A204.1 (cell line): ENCODE measurements around the gene TLL2.

Experiments
- FAIRE-seq: peaks from 2 replicates; lab custom pipeline; 2012; peaks lifted over from hg19 to GRCh38; lab: Jason Lieb, UNC

The TLL2 gene

DNA sequence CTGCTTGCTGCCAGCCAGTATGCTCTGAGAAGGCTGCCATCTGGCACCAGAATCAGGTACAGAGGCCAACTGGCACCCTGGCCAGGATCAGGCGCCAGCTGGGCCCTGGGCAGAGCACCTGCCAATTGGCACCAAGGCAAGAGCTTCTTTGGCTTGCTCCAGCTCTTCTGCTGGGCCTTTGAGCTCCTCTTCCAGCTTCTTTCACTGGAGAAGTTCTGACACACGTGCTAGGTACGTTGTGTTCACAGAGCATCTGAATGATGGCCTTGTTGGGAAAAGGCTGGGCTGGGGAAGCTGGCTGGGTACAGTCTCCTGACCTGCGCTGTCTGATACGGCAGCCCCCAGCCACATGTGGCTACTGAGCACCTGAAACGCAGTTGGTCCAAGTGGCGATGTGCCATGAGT is 123.3 kb downstream of the TLL2 start:
- no peak for FAIRE-seq

DNA sequence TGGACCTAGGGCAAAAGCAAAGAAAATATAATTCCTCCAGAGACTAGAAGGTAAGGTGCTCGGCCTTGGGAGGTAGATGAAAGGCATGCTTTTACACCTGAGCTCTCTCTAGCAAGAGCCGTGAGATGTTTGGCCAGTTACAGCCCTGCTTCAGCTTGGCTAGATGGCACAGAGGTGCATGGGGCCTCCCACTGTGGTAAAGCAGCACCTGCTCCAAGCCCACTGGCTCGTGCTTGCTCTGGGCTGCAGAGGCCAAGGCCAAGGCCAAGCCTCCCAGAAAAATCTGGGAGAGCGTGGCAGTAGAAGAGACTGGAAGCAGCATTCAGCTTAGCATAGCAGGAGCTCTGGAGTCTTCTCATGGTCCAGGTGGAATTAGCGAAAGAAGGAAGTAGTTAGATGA is 123.9 kb downstream of the TLL2 start:
- no peak for FAIRE-seq

GRCh38 chr10:96387601-96388000 is 126.1 kb downstream of the TLL2 start:
- no peak for FAIRE-seq

- no peak for FAIRE-seq
Observed at GRCh38 chr10:96387161-96387560, 126.6 kb downstream of the TLL2 start.

GRCh38 chr10:96384506-96384905 is 129.2 kb downstream of the TLL2 start:
- no peak for FAIRE-seq

GRCh38 chr10:96380821-96381220 is 132.9 kb downstream of the TLL2 start:
- FAIRE-seq, result no peak

DNA sequence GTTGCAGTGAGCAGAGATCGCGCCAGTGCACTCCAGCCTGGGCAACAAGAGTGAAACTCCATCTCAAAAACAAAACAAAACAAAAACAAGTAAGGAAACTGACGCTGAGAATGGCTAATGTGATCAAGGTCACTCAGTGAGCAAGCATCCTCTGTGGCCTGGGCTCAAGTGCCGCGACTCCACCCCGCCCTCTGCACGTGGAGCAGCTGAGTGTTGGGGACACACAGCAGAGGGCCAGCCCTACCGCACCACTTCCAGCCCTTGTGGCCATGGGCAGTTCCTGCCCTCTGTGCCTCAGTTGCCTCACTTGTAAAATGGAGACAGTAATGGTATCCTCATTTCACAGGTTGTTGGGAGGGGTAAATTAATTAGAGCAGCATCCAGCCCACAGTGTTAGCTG is 134.0 kb downstream of the TLL2 start:
- no peak for FAIRE-seq

GRCh38 chr10:96378741-96379140 is 135.0 kb downstream of the TLL2 start:
- no peak for FAIRE-seq

DNA sequence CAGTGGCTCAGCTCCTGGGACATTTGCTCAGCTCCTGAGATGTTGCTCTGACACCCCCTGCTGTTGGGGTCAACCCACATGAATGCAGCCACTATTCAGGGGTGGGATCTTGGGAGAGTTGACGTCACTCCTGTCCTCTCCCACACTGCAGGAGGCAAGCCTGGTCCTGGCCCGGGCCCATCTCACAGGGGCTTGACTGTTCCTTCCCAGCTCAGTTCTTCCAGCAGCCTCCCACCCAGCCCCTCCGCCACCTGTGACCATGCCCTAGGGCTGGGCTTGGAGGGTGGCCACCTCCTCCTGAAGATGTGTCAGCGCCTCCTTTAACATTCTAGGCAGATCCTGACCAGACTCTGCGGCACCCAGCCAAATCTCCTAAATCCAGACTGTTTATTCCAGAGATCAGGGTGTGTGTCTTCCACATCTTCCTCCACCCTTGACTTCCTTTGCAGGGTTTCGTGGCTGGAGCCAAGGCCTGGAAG is 135.9 kb downstream of the TLL2 start:
- no peak for FAIRE-seq

GRCh38 chr10:96376483-96376882 is 137.2 kb downstream of the TLL2 start:
- no peak for FAIRE-seq

DNA sequence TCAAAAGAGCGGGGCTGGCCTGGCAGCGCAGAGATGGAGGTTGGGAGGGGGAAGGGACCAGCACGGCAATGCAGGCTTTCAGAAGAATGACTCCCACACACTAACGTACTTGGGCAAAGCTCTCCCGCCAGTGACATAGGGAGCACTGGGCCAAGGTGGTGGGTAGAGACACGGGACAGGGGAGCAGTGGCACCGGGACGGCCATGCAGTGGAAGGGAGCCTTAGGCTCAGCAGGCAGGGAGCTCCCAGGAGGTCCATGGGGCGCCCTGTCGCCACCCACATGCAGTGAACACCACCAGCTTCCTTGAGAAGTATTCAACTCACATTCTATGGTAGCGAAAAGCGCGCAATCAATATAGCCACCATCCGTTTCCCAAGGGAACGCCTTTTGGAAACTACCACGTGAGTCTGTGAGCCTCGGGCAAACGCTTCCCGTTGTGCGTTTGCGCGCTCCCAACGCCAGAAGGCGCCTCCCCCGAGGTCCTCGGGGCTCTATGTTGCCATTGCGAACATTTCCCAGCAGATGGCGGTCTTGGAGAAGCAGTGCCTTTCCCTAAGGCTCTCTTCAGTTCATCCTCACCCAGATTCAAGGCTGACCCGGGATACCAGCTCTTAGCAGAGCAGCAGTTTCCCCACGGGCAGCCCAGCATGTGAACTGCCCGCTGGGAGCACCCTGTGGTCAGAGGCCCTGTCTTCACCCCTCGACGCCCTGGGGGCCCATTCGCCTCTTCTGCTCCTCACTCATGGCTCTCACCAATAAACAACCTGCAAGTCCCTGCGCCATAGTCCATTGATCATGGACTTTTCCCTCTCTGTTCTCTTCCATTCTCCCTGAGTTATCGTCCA is 138.5 kb downstream of the TLL2 start:
- FAIRE-seq, result peak; percentile 94

DNA sequence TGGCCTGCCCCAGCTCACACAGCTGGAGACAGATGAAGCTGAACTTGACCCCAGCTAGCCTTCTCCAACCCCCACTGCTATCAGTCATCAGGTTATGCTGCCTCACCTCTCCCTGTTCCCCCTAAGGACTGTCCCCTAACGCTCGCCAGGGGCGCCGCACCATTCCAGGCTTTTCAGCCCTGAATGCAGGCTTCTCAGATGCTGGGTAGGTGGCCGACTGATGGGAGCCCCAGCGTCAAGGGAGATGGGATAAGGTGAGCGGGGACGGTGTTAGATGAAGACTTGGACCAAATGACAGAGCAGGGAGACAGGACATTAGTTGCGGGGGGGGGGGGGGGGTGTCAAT is 139.1 kb downstream of the TLL2 start:
- no peak for FAIRE-seq

DNA sequence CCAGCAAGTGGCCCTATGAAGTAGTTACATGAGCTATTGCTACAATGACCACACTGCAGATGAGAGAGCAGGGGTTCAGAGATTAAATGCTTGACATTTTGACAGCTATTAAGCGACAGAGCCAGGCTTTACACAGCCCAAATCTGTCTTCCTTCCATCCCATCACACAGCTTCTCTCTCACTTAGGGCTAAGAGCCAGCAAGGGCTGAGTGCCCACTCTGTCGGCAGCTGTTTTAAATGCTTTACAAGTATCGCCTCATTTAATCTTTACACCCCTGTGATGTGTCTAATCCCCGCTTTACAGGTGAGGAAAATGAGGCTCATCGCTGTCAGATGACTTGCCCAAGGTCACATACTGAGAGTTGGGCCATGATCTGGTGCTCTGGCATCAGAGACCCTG is 139.7 kb downstream of the TLL2 start:
- no peak for FAIRE-seq

- no peak for FAIRE-seq
Observed at GRCh38 chr10:96371356-96371755, 142.4 kb downstream of the TLL2 start.

DNA sequence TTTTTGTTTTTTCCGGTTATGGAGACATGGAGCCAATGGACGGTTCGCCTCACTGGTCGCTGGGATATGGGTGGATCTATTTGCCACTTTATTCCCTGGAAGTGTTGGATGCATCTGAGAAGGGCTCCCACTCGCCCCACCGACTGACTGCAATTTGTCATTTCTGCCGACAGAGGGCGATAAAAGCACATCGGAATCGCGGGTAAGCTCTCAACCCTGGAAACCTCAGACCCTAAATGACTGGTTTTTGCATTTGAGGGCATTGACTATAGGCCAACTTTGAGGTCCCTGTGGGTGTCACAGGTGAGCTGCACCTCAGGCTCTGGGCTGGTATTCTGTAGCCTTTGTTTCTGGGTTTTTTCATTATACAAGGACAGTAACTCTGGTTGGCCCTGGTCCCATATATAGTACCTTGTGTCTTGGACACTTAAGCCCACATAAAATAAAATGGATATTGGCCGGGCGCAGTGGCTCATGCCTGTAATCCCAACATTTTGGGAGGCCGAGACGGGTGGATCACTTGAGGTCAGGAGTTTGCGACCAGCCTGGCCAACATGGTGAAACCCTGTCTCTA is 143.1 kb downstream of the TLL2 start:
- no peak for FAIRE-seq

DNA sequence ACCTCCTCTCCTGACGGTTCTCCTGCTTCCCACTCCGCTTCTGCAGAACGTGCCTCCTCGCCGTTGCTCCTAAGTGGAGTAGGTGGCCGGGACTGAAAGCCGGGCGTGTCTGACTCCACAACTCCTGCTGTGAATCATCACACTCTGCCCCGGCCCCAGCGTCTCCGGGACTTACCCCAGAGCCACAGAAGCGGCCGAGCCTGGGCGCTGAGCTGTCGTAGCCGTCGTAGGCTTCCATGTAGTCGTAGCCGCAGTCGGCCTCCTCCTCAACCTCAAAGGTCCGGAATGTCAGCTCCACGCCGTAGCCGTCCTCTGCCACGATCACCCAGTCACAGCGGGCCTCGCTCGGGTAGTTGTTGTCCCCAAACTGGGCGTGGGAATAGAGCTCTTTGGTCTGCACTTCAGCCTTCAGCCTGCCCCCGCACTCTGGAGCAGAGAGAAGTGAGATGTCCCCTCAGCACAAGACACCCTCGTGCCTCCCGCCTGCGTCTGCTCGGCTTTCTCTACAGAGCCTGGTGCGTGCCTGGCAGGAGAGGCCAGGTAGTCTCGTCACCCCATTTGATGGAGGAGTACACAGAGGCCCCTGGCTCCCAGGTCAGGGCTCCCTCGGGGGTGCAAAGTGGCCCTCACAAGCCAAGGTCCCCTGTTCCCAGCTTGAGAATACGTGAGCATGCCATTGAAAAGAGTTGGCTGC is 143.7 kb downstream of the TLL2 start:
- no peak for FAIRE-seq

- no peak for FAIRE-seq
Observed at GRCh38 chr10:96368971-96369370, 144.8 kb downstream of the TLL2 start.

- FAIRE-seq, result no peak
Observed at GRCh38 chr10:96367470-96367869, 146.3 kb downstream of the TLL2 start.

DNA sequence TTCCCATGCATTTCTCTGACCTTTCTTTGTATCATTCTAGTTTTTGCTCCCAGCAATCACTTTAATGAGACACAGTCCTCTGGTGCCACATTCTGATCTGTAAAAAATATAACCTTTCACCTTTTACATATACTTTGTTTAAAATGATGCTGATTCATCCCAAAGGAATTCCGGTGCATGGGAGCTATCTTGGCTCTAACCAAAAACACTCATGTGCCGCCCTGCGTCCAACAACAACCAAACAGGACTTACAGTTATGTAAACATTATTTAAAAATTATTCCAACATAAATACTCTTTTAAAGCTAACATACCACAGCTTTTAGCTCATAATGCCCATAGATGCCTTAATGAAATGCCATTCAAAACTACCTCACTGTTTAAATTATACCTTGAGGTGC is 147.2 kb downstream of the TLL2 start:
- FAIRE-seq, result no peak

DNA sequence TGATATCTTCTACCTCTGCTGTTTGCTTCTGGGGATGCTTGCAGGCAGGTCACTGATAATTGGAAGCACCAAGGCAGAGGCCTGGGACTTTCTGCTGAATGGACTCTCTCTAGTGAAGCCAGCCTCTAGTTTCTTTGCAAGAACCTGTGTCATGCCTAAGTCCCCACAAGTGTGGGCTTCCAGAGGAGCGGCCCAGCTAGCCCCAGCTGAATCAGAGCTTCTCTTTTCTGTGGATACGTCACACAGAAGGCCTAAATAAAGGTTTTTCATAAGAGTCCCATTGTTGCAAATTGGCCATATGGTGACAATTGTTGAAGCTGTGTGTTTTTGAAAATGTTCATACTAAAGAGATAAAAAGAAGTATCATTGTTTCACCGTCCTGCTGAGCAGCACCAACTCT is 148.2 kb downstream of the TLL2 start:
- no peak for FAIRE-seq

DNA sequence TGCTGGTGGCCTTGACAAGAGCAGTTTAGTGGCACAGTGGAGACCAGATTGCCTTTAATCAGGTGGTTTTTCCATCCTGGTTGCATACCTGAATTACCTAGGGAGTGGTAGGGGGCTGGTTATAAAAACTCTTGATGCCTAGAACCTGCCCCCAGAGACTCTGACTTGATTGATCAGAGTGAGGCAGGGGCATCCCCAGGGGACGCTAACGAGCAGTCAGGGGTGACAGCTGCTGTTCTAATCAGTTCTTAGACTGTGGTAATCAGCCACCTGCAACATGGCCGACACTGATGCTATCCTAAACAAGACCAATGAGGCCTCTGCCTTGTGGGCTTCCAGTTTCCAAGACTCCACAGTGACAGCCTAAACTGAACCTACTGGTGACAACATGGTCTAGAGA is 153.0 kb downstream of the TLL2 start:
- FAIRE-seq, result no peak

DNA sequence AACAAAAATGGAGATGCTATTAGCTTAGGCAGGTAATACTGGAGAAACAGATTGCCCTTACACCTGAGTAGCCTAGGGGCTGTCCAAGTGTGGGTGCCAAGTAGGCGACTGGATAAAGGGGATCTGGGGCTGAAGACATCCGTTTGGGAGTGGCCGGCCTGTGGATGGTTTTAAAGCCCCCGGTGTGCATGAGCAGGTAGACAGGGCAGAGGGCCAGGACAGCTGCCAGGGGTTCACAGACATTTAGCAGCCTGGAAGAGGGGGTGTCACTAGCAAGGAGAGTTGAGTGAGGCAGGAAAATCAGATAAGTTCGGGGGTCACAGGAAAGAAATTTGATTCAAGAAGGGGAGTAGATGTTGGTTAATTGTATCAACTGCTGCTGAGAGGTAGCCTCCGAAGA is 153.4 kb downstream of the TLL2 start:
- no peak for FAIRE-seq

DNA sequence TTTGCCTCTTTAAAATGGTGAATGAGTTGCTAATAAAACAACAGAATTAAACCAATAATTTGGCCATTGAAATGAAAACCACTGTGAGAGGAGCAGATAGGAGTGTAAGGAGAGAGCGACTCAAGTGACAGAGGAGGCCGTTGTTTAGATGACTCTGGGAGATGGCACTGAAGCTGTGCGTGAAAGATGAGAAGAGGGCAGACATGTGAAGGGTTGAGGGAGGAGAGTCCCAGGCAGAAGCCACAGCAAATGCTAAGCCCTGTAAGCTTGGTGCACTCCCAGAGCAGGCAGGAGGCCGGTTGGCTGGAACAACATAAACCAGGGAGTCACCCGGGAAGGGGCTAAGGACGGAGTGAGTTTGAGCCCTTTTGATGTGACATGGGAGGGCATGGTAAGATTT is 154.1 kb downstream of the TLL2 start:
- FAIRE-seq, result no peak
